ENCODE measurements around the gene RAD9B.

RAD9B gene

GRCh38 chr12:110530511-110530910, 28.4 kb downstream of the RAD9B start:
- Histone ChIP-seq H3K9ac (ENCODE audit: low read depth, low read length) (no peak overlapping the region), H3K9me3 (ENCODE audit: insufficient read depth, low read depth, low read length) (no peaks in the 10 kb centered on the region), H3K4me3 (ENCODE audit: low read length) (no peak overlapping the region), H3K4me1 (ENCODE audit: insufficient read depth, low read length) (no peaks in the 10 kb centered on the region), H3K27ac (ENCODE audit: low read depth, low read length) (no peak overlapping the region), H3K27me3 (ENCODE audit: insufficient read depth, low read length) (no peaks in the 10 kb centered on the region), H3K36me3 (ENCODE audit: insufficient read depth, low read length) (peaks cover 8% of the 10 kb centered on the region; the same call in 1 of the 2 replicates)
- WGBS, result 92% methylated on average over 2 of the region's 2 CpGs

- H3K4me1 ChIP-seq (ENCODE audit: insufficient read depth, low read length), result no peaks in the 10 kb centered on the region
- WGBS, result 88% methylated on average over 1 of the region's 2 CpGs
Measured at GRCh38 chr12:110531741-110532333, 29.7 kb downstream of the RAD9B start.

GRCh38 chr12:110532644-110533043, 30.5 kb downstream of the RAD9B start:
- 95% methylated on average over 3 of the region's 3 CpGs for WGBS
- Histone ChIP-seq H3K9ac (ENCODE audit: low read depth, low read length) (no peak overlapping the region), H3K4me3 (ENCODE audit: low read length) (no peak overlapping the region), H3K27me3 (ENCODE audit: insufficient read depth, low read length) (no peaks in the 10 kb centered on the region), H3K4me1 (ENCODE audit: insufficient read depth, low read length) (no peaks in the 10 kb centered on the region), H3K9me3 (ENCODE audit: insufficient read depth, low read depth, low read length) (no peaks in the 10 kb centered on the region), H3K36me3 (ENCODE audit: insufficient read depth, low read length) (peaks cover 29% of the 10 kb centered on the region), H3K27ac (ENCODE audit: low read depth, low read length) (no peak overlapping the region)

More at GRCh38 chr12:110531741-110532333, 29.7 kb downstream of the RAD9B start:
- Histone ChIP-seq H3K9me3 (ENCODE audit: insufficient read depth, low read depth, low read length) (no peaks in the 10 kb centered on the region), H3K36me3 (ENCODE audit: insufficient read depth, low read length) (peaks cover 21% of the 10 kb centered on the region), H3K4me3 (ENCODE audit: low read length) (no peak overlapping the region), H3K27me3 (ENCODE audit: insufficient read depth, low read length) (no peaks in the 10 kb centered on the region), H3K27ac (ENCODE audit: low read depth, low read length) (no peak overlapping the region), H3K9ac (ENCODE audit: low read depth, low read length) (no peak overlapping the region)

- Histone ChIP-seq H3K4me1 (ENCODE audit: insufficient read depth, low read length) (no peaks in the 10 kb centered on the region), H3K9me3 (ENCODE audit: insufficient read depth, low read depth, low read length) (no peaks in the 10 kb centered on the region), H3K36me3 (ENCODE audit: insufficient read depth, low read length) (peaks cover 39% of the 10 kb centered on the region), H3K27me3 (ENCODE audit: insufficient read depth, low read length) (no peaks in the 10 kb centered on the region), H3K9ac (ENCODE audit: low read depth, low read length) (no peak overlapping the region), H3K4me3 (ENCODE audit: low read length) (no peak overlapping the region), H3K27ac (ENCODE audit: low read depth, low read length) (no peak overlapping the region)
- WGBS, result 91% methylated on average over 6 of the region's 6 CpGs
Measured at GRCh38 chr12:110533607-110534006, 31.5 kb downstream of the RAD9B start.

GRCh38 chr12:110534811-110535210, 32.7 kb downstream of the RAD9B start:
- peaks cover 47% of the 10 kb centered on the region for H3K36me3 ChIP-seq (ENCODE audit: insufficient read depth, low read length)
- 99% methylated on average over 6 of the region's 6 CpGs for WGBS
- no peaks in the 10 kb centered on the region for H3K4me1 ChIP-seq (ENCODE audit: insufficient read depth, low read length)
- no peak overlapping the region for H3K27ac ChIP-seq (ENCODE audit: low read depth, low read length)
- no peaks in the 10 kb centered on the region for H3K27me3 ChIP-seq (ENCODE audit: insufficient read depth, low read length)
- no peak overlapping the region for H3K9ac ChIP-seq (ENCODE audit: low read depth, low read length)
- H3K4me3 ChIP-seq (ENCODE audit: low read length), result no peak overlapping the region
- H3K9me3 ChIP-seq (ENCODE audit: insufficient read depth, low read depth, low read length), result no peaks in the 10 kb centered on the region

- 91% methylated on average over 3 of the region's 4 CpGs for WGBS
- Histone ChIP-seq H3K27me3 (ENCODE audit: insufficient read depth, low read length) (no peaks in the 10 kb centered on the region), H3K27ac (ENCODE audit: low read depth, low read length) (no peak overlapping the region), H3K36me3 (ENCODE audit: insufficient read depth, low read length) (peaks cover 51% of the 10 kb centered on the region), H3K4me3 (ENCODE audit: low read length) (no peak overlapping the region), H3K4me1 (ENCODE audit: insufficient read depth, low read length) (no peaks in the 10 kb centered on the region), H3K9me3 (ENCODE audit: insufficient read depth, low read depth, low read length) (no peaks in the 10 kb centered on the region), H3K9ac (ENCODE audit: low read depth, low read length) (no peak overlapping the region)
Measured at GRCh38 chr12:110536834-110537604, 34.9 kb downstream of the RAD9B start.

GRCh38 chr12:110537605-110538409, 35.7 kb downstream of the RAD9B start:
- Histone ChIP-seq H3K27me3 (ENCODE audit: insufficient read depth, low read length) (no peaks in the 10 kb centered on the region), H3K36me3 (ENCODE audit: insufficient read depth, low read length) (peaks cover 58% of the 10 kb centered on the region), H3K9ac (ENCODE audit: low read depth, low read length) (no peak overlapping the region), H3K4me3 (ENCODE audit: low read length) (no peak overlapping the region), H3K9me3 (ENCODE audit: insufficient read depth, low read depth, low read length) (no peaks in the 10 kb centered on the region), H3K4me1 (ENCODE audit: insufficient read depth, low read length) (no peaks in the 10 kb centered on the region), H3K27ac (ENCODE audit: low read depth, low read length) (no peak overlapping the region)
- WGBS, result 92% methylated on average over 9 of the region's 9 CpGs

- H3K27me3 ChIP-seq (ENCODE audit: insufficient read depth, low read length), result no peaks in the 10 kb centered on the region
- no peaks in the 10 kb centered on the region for H3K4me1 ChIP-seq (ENCODE audit: insufficient read depth, low read length)
- H3K4me3 ChIP-seq (ENCODE audit: low read length), result no peak overlapping the region
- WGBS, result 95% methylated on average over 5 of the region's 5 CpGs
- H3K9me3 ChIP-seq (ENCODE audit: insufficient read depth, low read depth, low read length), result no peaks in the 10 kb centered on the region
- peaks cover 59% of the 10 kb centered on the region for H3K36me3 ChIP-seq (ENCODE audit: insufficient read depth, low read length)
- no peak overlapping the region for H3K9ac ChIP-seq (ENCODE audit: low read depth, low read length)
- no peak overlapping the region for H3K27ac ChIP-seq (ENCODE audit: low read depth, low read length)
Measured at GRCh38 chr12:110538869-110539622, 36.9 kb downstream of the RAD9B start.

GRCh38 chr12:110540048-110540447, 37.9 kb downstream of the RAD9B start:
- Histone ChIP-seq H3K9me3 (ENCODE audit: insufficient read depth, low read depth, low read length) (no peaks in the 10 kb centered on the region), H3K36me3 (ENCODE audit: insufficient read depth, low read length) (peaks cover 58% of the 10 kb centered on the region), H3K27me3 (ENCODE audit: insufficient read depth, low read length) (no peaks in the 10 kb centered on the region), H3K9ac (ENCODE audit: low read depth, low read length) (no peak overlapping the region), H3K4me3 (ENCODE audit: low read length) (no peak overlapping the region), H3K4me1 (ENCODE audit: insufficient read depth, low read length) (no peaks in the 10 kb centered on the region), H3K27ac (ENCODE audit: low read depth, low read length) (no peak overlapping the region)
- 92% methylated on average over 6 of the region's 8 CpGs for WGBS

- Histone ChIP-seq H3K36me3 (ENCODE audit: insufficient read depth, low read length) (peaks cover 38% of the 10 kb centered on the region), H3K9me3 (ENCODE audit: insufficient read depth, low read depth, low read length) (no peaks in the 10 kb centered on the region), H3K27me3 (ENCODE audit: insufficient read depth, low read length) (no peaks in the 10 kb centered on the region), H3K9ac (ENCODE audit: low read depth, low read length) (no peak overlapping the region), H3K4me1 (ENCODE audit: insufficient read depth, low read length) (no peaks in the 10 kb centered on the region), H3K4me3 (ENCODE audit: low read length) (no peak overlapping the region), H3K27ac (ENCODE audit: low read depth, low read length) (no peak overlapping the region)
- WGBS, result 93% methylated on average over 6 of the region's 7 CpGs
Measured at GRCh38 chr12:110543252-110543959, 41.3 kb downstream of the RAD9B start.

All from HUES64 (cell line).